Measurements from ENCODE around the gene FBXO22.

DNA sequence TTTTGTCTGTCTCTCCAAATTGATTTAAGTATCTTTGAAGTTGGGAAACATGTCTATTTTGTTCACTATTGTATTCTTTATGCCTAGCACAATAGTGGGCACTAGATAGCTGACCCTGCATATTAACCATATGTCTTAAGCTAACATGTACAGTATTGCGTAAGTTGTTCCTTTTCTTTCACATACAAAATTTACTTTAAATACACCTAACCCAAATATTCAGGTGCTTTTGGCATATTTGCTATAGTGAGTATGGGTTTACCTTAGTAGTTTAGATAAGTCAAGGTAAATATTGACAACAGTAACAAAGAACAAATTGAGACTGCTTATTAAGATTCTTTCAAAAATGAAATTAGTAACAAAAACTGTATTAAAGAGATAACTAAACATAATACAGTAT is 57.7 kb downstream of the FBXO22 start:
- TF ChIP-seq, protein P1, sequence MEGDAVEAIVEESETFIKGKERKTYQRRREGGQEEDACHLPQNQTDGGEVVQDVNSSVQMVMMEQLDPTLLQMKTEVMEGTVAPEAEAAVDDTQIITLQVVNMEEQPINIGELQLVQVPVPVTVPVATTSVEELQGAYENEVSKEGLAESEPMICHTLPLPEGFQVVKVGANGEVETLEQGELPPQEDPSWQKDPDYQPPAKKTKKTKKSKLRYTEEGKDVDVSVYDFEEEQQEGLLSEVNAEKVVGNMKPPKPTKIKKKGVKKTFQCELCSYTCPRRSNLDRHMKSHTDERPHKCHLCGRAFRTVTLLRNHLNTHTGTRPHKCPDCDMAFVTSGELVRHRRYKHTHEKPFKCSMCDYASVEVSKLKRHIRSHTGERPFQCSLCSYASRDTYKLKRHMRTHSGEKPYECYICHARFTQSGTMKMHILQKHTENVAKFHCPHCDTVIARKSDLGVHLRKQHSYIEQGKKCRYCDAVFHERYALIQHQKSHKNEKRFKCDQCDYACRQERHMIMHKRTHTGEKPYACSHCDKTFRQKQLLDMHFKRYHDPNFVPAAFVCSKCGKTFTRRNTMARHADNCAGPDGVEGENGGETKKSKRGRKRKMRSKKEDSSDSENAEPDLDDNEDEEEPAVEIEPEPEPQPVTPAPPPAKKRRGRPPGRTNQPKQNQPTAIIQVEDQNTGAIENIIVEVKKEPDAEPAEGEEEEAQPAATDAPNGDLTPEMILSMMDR (IDR thresholded peaks at IDR 0.05): no peak
- TF ChIP-seq POLR2AphosphoS5 (IDR thresholded peaks at IDR 0.05): no peak
- no peak for TF ChIP-seq EP300 (IDR thresholded peaks at IDR 0.05)
- TF ChIP-seq POLR2A (IDR thresholded peaks at IDR 0.05): no peak

Measured in upper lobe of left lung (tissue), 4 donors.